Brain microvascular endothelial cell (primary cell): Measurements from ENCODE around the gene IFNE.
"Not testable (repeated sequence)": the region's sequence is repeated elsewhere in the genome, so short reads cannot be mapped to it uniquely, and the experiment has no call there.

ENCODE experiments used
- DNase-seq: peaks from one replicate; pipeline ENCODE4 v3.0.0-alpha.2; 2020
- H3K27ac ChIP-seq: fragments of 250-450 bp; sonication (Bioruptor Pico); 2 replicates; pipeline ENCODE4 v1.5.1; 2020; ENCODE audit warnings: mild to moderate bottlenecking, moderate library complexity
- H3K27me3 ChIP-seq: fragments of 250-450 bp; sonication (Bioruptor Pico); replicated peaks from 2 replicates; pipeline ENCODE4 v1.5.1; 2020; ENCODE audit warnings: mild to moderate bottlenecking
- H3K36me3 ChIP-seq: fragments of 250-450 bp; sonication (Bioruptor Pico); replicated peaks from 2 replicates; pipeline ENCODE4 v1.5.1; 2020; ENCODE audit warnings: mild to moderate bottlenecking
- H3K4me3 ChIP-seq: 2 replicates; pipeline ENCODE4 v1.5.1; 2011; ENCODE audit warnings: low read depth, mild to moderate bottlenecking, control low read depth, low read length, moderate library complexity
- in situ Hi-C: cut with HindIII; loops from 2 replicates; pipeline ENCODE4 v1.10.0; 2017; ENCODE audit warnings: low sequenced_read_pairs, low pct_ligation_motif_present
- TF ChIP-seq, protein P1 (sequence below): IDR thresholded peaks from 2 replicates; pipeline ENCODE4 v1.5.1; 2011; ENCODE audit warnings: low read depth, mild to moderate bottlenecking, moderate library complexity, low read length, control low read depth, inconsistent platforms; ENCODE audit errors: missing control alignments

The IFNE gene

DNA sequence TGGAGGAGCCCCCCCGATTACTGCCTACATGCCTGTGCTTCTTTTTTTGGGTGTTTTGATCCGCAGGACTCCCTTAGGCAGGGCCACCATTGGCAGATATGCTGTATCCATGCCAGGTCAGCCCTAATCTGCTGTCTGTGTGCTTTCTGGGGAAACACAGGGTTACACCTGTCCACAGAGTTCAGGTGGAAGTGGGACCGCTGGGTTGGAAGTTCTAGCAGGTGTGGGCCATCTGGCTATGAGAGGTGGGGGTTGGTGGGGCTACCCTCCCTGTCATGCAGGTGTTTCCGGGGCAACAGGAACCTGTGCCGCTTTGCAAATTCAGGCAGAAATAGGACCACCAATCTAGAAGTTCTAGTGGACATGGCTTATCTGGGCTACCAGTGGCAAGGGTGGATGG lies 17.0 kb downstream of the IFNE start:
- H3K36me3 ChIP-seq = no peaks in the 10 kb centered on the region
- no peaks in the 10 kb centered on the region for H3K27me3 ChIP-seq
- TF ChIP-seq, protein P1, sequence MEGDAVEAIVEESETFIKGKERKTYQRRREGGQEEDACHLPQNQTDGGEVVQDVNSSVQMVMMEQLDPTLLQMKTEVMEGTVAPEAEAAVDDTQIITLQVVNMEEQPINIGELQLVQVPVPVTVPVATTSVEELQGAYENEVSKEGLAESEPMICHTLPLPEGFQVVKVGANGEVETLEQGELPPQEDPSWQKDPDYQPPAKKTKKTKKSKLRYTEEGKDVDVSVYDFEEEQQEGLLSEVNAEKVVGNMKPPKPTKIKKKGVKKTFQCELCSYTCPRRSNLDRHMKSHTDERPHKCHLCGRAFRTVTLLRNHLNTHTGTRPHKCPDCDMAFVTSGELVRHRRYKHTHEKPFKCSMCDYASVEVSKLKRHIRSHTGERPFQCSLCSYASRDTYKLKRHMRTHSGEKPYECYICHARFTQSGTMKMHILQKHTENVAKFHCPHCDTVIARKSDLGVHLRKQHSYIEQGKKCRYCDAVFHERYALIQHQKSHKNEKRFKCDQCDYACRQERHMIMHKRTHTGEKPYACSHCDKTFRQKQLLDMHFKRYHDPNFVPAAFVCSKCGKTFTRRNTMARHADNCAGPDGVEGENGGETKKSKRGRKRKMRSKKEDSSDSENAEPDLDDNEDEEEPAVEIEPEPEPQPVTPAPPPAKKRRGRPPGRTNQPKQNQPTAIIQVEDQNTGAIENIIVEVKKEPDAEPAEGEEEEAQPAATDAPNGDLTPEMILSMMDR = no peak
- H3K4me3 ChIP-seq = no peak overlapping the region
- H3K27ac ChIP-seq = no peak overlapping the region
- DNase-seq = no peak
- in situ Hi-C loops = no loop called here

DNA sequence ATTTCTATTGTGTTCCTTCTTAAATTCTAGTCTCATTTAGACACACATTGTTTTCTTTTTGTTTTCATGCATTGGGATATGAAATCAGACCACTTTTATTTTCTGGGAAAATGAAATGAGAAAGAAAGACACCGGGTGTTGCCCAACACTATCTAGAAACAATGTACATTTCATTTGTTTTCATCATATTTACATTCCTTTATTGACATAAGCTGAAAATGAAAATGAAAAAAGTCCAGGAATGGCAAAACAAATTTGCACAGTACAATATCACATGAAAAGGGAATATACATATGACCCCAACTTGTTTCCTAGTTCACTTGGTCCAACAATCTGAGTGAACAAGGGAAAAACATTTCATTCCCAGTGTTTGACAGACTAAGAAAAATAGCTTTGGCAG lies 20.7 kb downstream of the IFNE start:
- H3K27me3 ChIP-seq = no peaks in the 10 kb centered on the region
- in situ Hi-C loops = no loop called here
- TF ChIP-seq, protein P1 = no peak
- no peak overlapping the region for H3K4me3 ChIP-seq
- no peak for DNase-seq
- H3K27ac ChIP-seq = no peak overlapping the region
- H3K36me3 ChIP-seq = no peaks in the 10 kb centered on the region

DNA sequence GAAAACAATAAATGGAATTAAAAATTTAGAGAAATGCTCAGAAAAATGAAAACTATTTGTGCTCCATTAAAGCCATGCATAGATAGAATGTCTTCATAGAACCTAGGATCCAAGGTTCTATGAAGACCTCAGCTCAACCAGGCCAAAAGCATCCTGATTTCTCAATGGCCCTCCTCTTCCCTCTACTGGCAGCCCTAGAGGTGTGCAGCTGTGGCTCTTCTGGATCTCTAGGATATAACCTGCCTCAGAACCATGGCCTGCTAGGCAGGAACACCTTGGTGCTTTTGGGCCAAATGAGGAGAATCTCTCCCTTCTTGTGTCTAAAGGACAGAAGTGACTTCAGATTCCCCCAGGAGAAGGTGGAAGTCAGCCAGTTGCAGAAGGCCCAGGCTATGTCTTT lies 26.8 kb downstream of the IFNE start:
- Histone ChIP-seq H3K36me3 (no peaks in the 10 kb centered on the region), H3K4me3 (no peak overlapping the region), H3K27ac (no peak overlapping the region), H3K27me3 (no peaks in the 10 kb centered on the region)
- in situ Hi-C loops = no loop called here
- TF ChIP-seq, protein P1 = peak; percentile 87
- peak; percentile 11 for DNase-seq

DNA sequence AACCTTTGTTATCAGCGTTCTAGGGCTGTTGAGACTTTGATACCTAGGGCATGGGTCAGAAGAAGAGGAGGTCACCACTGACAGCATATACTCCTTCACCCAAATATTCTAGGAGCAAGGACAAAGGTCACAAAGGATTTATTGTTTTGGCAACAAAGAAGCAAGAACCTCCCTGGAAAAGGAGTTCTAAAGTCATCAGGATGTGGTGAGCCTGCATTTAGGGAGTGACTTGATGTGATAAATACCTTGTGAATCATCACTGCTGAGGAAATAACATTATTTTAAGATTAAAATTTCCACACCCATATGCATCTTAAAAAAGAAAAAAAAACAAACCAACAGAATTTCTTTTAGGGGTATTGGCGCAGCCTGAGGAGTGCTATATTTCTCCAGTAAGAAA lies 28.0 kb downstream of the IFNE start:
- no peak overlapping the region for H3K4me3 ChIP-seq
- in situ Hi-C loops = no loop called here
- no peaks in the 10 kb centered on the region for H3K27me3 ChIP-seq
- H3K36me3 ChIP-seq = no peaks in the 10 kb centered on the region
- TF ChIP-seq, protein P1 = no peak
- no peak for DNase-seq
- no peak overlapping the region for H3K27ac ChIP-seq

DNA sequence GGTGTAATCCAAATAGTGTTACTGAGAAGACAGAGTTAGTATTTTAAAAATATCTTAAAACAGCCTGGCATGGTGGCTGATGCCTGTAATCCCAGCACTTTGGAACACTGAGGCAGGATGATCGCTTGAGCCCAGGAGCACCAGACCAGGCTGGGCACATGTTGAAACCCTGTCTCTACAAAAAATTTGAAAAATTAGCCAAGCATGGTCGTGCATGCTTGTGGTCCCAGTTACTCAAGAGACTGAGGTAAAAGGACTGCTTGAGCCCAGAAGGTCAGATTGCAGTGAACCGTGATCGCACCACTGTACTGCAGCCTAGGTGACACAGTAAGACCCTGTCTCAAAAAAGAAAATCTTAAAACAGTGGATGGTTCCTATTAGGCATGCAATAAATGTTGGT lies 29.4 kb downstream of the IFNE start:
- in situ Hi-C loops = no loop called here
- no peak overlapping the region for H3K4me3 ChIP-seq
- no peaks in the 10 kb centered on the region for H3K27me3 ChIP-seq
- TF ChIP-seq, protein P1 = no peak
- DNase-seq = no peak
- no peaks in the 10 kb centered on the region for H3K36me3 ChIP-seq
- no peak overlapping the region for H3K27ac ChIP-seq

DNA sequence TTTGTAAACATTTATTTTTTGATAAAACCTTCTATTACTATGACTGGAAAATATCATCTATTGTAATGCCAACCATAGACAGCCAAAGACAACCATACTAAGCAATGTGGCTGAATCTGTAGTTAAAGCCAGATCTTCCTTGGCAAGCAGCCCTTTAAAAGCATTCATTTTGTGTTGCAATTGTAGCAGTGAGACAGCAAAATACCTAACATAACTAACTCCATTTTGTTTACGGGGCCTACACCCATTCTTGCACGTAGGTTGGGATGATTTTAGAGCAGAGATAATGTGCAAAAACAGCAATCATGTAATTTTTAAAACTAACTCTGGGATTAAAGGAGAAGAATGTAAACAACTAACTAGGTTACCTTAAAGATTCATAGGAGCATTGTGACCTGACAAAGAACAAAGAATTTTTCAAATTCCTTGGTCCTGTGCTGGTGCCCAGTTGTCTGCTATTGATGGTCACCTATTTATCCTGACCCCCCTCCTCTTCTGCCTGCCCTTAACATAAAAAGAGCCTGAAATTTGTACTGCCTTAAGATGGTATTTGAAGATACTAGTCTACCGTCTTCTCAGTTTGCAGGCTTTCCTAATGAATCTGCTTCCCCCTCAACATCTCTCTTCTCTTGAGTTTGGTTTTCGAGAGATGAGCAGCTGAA lies 31.2 kb downstream of the IFNE start:
- no peak for DNase-seq
- no peak overlapping the region for H3K4me3 ChIP-seq
- in situ Hi-C loops = no loop called here
- no peaks in the 10 kb centered on the region for H3K36me3 ChIP-seq
- no peaks in the 10 kb centered on the region for H3K27me3 ChIP-seq
- TF ChIP-seq, protein P1 = no peak
- no peak overlapping the region for H3K27ac ChIP-seq

DNA sequence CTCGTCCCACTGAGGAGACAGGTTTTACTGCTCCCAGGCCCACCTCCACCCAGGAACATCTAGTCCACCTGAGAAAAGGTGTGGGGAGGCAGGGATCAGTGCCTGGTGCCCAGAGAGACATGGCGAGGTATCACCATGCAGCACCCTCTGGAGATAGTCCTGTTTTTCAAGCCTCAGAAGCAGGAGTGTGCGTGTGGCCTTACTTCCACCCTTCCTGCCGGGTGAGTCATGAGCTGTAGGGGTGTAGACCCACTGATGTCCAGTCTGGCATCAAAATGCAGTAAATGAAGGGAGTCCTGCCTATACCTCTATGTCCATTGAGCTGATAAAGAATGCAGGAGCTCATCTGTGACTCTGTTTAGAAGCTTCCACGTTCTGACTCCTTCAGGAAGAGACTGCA lies 32.8 kb downstream of the IFNE start:
- H3K4me3 ChIP-seq, H3K27ac ChIP-seq, H3K27me3 ChIP-seq, in situ Hi-C loops, H3K36me3 ChIP-seq, DNase-seq: not testable (repeated sequence)
